GM18867 (cell line): ENCODE data around the gene EPX.

Experiments used
- ATAC-seq: cut with Tn5 transposase; IDR thresholded peaks from one replicate; pipeline ENCODE4 v1.9.1; 2021; ENCODE audit warnings: mild to moderate bottlenecking, moderate library complexity; ENCODE audit not compliant: unreplicated experiment

Gene EPX

DNA sequence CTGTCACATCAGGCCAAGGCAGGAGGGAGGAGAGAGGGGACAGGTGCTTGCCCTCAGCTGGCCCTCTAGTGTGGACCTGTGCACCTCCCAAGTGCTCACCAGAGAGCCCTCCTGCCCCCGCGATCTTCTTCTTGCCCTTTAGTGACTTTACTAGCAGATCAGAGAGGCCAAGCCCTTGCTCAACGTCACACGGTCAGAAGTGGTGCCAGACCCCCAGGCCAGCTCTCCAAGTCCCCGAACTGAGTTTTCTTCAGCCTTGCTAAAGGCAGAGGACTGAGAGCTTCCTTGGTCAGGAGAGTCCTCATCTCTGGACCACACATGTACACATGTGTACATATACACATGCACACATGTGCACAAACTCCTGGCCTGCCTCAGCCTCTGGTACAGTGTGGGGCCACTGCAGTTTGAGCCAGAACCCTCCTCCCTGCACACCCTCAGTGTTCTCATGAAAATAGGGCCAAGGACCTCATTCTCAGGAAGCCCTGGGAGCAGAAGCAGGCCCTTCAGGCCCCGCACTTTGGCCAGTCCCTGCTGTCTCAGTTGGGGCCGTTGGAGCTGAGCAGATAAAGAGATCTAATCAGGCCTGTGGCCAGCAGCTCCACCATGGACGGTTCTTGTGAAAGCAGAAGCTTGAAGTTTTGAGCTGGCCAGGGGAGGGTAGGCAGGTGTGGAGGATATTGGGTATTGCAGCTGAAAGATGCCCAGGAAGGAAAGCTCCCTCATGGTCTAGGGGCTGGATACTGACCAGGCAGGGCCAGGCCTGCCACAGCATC is 7.4 kb upstream of the EPX start:
- no peak for ATAC-seq

- ATAC-seq: no peak
Observed at GRCh38 chr17:58186591-58186990, 5.9 kb upstream of the EPX start.

DNA sequence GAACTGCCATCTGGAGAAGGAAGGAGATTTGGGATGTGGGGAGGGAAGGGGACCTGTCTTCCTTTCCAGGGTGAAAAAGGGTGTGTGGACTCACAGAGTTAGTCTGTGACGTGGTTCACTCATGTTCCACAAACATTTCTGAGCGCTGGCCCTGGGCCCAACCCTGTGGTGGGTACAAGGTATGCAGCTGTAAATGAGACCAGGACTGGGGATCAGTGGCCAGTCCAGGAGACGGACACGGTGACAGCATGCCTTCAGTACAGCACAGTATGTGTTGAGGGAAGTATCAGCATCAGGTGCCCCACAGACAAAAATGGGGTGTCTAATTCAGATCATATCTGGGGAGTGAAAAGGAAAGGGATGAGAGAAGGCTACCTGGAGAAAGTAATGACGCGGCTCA is 5.5 kb upstream of the EPX start:
- ATAC-seq: no peak

DNA sequence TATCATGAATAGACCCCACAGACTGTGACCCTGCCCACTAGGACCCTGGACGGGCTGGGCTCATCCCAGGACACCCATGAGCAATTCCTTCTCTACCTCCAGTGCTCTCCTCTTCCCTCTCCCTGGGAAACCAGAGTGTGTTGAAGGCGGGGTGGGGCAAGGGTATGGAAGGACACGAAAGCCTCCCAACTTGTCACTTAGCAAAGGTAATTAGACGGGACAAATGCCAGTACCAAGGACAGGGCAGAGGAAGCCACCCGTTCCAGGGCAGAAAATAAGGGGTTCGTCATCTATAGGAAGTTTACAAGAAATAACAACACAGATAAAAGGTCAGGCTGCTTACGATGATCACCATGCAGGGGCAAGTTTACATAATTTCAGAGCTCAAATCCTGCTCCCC is 4.9 kb upstream of the EPX start:
- no peak for ATAC-seq

GRCh38 chr17:58189436-58190146 is 2.9 kb upstream of the EPX start:
- ATAC-seq: no peak

DNA sequence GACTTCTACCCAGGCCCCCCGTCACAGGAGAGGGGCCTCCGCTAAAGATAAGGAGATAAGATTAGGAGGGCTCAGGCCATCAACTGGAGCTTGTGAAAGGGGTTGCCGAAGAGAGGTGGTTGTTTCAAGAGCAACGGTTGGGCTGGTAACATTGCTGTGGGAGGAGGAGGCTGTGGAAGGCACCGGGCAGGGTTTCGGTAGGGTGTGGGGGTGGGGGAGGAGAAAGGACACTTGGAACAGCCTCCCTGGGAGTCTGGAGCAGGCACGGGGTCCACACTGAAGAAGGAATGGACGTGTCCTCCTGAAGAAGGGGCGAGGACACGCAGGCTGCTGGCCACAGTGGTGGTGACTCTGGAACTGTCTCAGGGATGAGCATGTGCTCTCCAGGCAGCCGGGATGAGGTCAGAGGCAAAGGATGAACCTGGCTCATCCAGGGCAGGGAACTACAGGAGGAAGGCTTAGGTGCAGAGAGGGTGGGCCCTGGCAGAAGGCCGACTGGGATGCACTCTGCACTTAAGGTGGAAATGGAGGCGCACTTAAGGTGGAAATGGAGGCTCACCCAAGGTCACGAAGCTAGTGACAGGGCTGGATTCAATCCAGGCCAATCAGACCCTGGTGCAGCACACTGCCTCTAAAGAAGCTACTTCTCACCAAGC is 1.2 kb upstream of the EPX start:
- ATAC-seq: no peak

DNA sequence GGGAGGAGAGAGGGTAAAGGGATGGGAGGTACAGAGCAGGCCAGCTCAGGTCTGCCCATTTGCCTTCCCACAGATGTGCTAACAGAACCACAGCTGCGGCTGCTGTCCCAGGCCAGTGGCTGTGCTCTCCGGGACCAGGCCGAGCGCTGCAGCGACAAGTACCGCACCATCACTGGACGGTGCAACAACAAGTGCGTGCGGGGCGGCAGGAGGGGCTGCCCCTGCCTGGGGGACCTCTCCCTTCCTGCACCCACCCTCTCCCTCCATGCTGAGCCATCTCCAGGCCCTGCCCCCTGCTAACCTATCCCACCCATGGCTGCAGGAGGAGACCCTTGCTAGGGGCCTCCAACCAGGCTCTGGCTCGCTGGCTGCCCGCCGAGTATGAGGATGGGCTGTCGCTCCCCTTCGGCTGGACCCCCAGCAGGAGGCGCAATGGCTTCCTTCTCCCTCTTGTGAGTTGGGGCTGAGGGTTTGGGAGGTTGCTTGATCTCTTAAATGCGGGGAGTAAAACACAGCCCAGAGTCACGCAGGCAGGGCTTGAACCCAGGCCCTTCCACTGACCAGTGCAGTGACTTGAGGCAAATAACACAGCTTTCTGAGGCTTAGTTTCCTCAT is 1.2 kb downstream of the EPX start:
- no peak for ATAC-seq

DNA sequence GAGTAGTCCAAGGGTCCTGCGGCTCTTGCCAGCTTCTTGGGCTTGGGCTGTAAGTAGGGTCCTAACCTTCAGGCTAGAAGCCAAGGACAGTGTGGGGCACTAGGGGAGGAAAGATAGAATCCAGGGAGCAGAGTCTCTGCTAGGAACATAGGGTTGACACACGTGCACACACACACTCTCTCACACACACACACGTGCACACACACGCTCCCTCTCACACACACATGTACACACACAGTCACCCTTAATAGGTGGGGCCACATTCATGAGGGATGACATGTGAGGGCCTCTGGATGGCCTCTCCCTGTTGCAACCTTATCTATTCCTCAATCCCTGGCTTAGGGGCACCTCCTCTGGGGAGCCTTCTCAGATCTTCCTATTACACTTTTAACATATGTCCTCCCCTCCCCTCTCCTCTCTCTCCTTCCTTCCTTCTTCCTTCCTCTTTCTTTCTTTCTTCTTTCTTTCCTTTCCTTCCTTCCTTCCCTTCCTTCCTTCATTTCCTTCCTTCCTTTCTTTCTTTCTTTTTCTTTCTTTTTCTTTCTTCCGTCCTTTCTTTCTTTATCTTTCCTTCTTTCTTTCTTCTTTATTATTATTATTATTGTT is 3.1 kb downstream of the EPX start:
- no peak for ATAC-seq

DNA sequence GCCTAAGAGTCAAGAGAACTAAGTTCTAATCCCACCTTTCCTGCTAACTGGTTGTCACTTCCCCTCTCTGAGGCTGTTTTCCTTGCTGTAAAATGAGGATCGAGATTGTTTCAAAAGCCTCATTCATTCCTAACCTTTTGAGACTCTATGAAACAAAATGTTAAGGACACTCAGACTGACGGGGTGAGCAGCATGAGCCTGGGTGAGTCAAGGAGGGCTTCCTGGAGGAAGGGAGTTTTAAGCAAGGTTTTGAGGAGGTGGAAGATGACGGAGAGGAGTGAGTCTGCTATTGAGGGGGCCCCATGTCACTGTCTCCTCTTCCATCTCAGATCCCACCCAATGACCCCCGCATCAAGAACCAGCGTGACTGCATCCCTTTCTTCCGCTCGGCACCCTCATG is 4.1 kb downstream of the EPX start:
- ATAC-seq: no peak

DNA sequence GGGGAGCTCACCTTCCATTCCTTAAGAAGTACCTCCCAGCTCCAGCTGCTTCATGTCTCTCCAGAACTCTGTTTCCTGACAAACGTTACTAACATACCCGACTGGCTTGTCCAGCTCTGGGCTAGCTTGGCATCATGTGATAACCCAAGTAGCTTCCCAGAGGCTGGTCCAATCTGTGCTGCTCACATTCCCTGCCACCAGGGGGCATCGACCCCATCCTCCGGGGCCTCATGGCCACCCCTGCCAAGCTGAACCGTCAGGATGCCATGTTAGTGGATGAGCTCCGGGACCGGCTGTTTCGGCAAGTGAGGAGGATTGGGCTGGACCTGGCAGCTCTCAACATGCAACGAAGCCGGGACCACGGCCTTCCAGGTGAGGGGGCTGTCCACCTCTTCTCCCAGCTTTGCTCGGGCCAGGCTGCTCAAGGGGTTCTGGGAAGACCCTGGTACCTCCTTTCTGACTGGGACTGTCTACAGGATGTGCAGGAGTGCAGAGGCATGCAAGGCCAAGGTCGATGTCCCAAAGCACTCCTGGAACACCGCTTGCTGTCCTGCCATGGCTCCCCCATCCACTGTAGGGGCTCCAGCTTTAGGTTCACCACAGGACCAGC is 7.6 kb downstream of the EPX start:
- ATAC-seq: no peak

DNA sequence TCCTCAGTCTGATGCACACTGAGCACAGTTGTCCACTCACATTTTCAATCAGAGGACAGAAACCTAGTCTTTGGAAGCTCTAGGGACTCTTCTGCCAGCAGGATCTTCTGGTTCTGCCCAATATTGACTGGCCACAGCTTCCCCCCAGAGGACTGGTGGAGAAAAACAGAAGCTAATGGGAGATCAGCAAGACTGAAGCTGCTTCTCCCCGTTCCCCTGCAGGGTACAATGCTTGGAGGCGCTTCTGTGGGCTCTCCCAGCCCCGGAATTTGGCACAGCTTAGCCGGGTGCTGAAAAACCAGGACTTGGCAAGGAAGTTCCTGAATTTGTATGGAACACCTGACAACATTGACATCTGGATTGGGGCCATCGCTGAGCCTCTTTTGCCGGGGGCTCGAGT is 10.3 kb downstream of the EPX start:
- no peak for ATAC-seq

DNA sequence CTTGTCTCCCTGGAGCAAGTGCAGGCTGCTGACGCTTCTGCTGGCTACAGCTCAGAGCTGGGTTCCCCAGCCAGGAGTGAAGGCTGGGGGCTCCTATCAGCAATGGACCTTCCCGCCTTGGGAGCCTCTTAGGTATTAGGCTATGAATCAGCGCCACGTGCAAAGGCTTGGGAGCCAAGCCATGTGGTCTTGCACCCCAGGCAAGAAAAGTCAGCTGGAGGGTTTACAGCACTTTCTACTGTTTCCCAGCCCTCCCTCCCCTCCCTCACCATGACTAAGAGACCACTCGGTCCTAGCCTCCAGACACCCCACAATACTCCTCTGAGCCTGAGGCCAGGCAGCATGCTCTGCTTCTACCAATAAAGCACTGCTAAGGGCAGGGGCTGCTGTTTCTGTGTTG is 12.3 kb downstream of the EPX start:
- ATAC-seq: no peak

- no peak for ATAC-seq
Observed at GRCh38 chr17:58205936-58206335, 13.4 kb downstream of the EPX start.

- ATAC-seq: no peak
Observed at GRCh38 chr17:58207451-58207850, 14.9 kb downstream of the EPX start.

GRCh38 chr17:58208344-58208743 is 15.8 kb downstream of the EPX start:
- ATAC-seq: no peak

DNA sequence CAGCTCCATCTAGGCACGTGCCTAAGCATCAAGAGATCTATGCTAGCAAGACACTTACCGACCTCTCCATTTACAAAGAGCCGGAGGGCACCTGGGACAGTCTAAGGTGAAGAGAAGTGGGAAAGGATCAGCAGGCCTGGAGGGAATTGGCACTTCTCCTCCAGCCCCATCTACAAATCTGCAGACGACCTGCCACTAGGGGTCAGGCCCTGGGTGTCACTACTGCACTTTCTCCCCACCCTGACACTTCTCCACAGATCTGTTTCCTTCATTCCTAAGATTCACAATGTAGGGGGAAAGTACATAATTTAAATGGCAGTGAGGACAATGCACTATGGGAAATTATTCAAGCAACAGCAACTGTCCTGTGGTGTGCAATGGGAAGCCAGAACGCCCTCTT is 18.4 kb downstream of the EPX start:
- no peak for ATAC-seq

DNA sequence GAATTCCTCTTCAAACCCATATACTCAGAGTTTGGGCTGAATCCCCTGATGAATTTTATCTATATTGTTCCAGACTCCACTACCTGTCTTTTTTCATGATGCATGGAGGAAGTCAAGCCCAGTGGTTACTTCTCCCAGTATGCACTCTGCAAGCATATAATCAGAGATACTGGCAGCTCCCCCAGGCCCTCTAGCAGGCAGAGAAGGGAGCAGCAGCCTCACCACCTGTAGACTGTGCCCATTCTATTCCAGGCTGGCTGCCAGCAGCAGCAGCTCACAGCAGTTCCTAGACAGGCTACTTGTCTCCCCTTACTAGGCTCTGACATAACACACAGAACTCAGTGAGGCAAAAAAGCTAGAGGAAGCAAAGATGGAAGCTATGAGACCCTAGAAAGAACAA is 23.2 kb downstream of the EPX start:
- ATAC-seq: no peak

GRCh38 chr17:58217766-58218165 is 25.2 kb downstream of the EPX start:
- no peak for ATAC-seq

GRCh38 chr17:58219007-58219788 is 26.7 kb downstream of the EPX start, which contains the start of gene MKS1:
Gene MKS1, minus strand, starts transcription at chr17:58219255. Its CDS starts 25 bp downstream, at chr17:58219230.
- peak; percentile 97 for ATAC-seq

- no peak for ATAC-seq
Observed at GRCh38 chr17:58219789-58220183, 27.3 kb downstream of the EPX start.
